Omental fat pad (tissue), 4 donors: ENCODE measurements around the gene SNX18. TPM values are rescaled to one million over a fixed set of nuclear protein-coding genes. Genes with fewer than 3 reads are reported as not detected.
"Not testable (repeated sequence)": the region's sequence is repeated elsewhere in the genome, so short reads cannot be mapped to it uniquely, and the experiment has no call there.

Source experiments
- ATAC-seq: fragments of 150-250 bp; one replicate; pipeline ENCODE4 v1.9.1; 2016; ENCODE audit warnings: mild to moderate bottlenecking, moderate library complexity; ENCODE audit not compliant: low FRiP score
- DNase-seq: peaks from one replicate; pipeline ENCODE4 v3.0.0-alpha.2; 2019; ENCODE audit warnings: low spot score
- total RNA-seq, 4 donors: library from RNA; depleted of rRNA; stranded (reverse); fragments of >200 nt; gene quantifications; one replicate each; pipeline ENCODE4 v1.1.0, GENCODE V29; 2016
- TF ChIP-seq, protein P1 (sequence below), 3 donors: fragments of 450-650 bp; IDR thresholded peaks; one replicate each; pipeline ENCODE4 v1.5.1; 2016 to 2017; ENCODE audit warnings: antibody characterized with exemption in 3 of 3, mild to moderate bottlenecking in 3 of 3, moderate library complexity in 2 of 3

The SNX18 gene
- total RNA-seq, 4 donors from 2014 or later, result 21.9 to 53.9 (median 31.1) TPM

DNA sequence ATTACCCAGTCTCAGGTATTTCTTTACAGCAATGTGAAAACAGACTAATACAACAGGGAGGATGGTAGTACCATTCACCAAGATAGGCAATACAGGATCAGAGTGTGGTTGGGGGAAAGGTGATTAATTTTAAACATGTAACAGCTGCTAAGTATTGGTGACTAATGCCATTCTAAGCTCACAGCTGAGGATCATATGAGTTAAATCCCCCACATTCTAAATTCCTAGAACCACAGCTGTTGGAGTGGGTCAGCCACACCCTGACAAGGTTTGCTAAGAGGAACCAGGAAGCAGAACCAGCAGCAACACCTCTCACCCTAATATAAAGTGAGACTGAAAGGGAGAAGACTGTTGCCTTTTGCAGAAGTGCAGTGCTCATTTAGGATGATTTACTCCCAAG, 37.3 kb upstream of the SNX18 start:
- ATAC-seq (no peak), DNase-seq (no peak)
- TF ChIP-seq, protein P1, sequence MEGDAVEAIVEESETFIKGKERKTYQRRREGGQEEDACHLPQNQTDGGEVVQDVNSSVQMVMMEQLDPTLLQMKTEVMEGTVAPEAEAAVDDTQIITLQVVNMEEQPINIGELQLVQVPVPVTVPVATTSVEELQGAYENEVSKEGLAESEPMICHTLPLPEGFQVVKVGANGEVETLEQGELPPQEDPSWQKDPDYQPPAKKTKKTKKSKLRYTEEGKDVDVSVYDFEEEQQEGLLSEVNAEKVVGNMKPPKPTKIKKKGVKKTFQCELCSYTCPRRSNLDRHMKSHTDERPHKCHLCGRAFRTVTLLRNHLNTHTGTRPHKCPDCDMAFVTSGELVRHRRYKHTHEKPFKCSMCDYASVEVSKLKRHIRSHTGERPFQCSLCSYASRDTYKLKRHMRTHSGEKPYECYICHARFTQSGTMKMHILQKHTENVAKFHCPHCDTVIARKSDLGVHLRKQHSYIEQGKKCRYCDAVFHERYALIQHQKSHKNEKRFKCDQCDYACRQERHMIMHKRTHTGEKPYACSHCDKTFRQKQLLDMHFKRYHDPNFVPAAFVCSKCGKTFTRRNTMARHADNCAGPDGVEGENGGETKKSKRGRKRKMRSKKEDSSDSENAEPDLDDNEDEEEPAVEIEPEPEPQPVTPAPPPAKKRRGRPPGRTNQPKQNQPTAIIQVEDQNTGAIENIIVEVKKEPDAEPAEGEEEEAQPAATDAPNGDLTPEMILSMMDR (IDR thresholded peaks at IDR 0.05), result no peak

DNA sequence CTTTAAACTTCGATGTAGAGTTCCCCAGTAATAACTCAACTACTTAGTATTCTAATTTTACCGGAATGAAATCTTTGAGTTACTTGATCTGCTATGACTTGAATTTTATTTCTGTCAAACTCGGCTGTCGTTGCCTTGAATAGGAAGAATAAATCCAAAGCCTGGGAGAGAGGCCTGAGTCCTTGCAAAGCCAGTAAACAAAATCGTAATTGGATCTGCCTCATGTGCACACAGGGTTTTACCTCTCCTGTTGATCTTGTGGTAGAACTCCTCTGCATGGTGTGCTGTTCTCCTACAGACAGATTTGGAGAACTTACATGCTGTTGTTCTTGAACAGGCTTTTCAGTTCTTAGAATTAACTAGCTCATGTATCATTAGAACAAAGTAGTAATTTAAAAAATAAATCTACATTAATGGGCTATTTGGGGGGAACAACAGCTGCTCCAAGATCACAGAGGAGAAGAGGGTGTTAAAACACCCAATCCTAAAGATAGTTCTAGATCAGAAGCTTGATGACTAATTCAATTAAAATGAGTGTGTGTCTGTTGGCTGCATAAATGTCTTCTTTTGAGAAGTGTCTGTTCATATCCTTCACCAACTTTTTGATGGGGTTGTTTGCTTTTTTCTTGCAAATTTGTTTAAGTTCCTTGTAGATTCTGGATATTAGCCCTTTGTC, 33.2 kb upstream of the SNX18 start:
- DNase-seq (no peak), ATAC-seq (no peak)
- TF ChIP-seq, protein P1 (IDR thresholded peaks at IDR 0.05), result no peak

DNA sequence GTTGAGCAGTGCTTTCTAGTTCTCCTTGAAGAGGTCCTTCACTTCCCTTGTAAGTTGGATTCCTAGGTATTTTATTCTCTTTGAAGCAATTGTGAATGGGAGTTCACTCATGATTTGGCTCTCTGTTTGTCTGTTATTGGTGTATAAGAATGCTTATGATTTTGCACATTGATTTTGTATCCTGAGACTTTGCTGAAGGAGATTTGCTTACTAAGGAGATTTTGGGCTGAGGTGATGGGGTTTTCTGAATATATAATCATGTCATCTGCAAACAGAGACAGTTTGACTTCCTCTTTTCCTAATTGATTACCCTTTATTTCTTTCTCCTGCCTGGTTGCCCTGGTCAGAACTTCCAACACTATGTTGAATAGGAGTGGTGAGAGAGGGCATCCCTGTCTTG, 31.9 kb upstream of the SNX18 start:
- not testable (repeated sequence) for DNase-seq, ATAC-seq

DNA sequence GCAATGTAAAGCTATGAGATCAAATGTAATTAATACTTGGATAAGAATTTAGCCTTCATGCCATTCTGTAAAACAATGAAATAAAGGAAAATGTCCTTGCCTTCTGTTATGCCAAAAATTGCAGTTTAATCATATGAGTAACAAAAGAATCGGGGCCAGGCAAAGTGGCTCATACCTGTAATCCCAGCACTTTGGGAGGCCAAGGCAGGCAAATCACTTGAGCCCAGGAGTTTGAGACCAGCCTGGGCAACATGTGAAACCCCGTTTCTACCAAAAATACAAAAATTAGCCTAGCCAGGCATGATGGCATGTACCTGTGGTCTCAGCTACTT, 27.9 kb upstream of the SNX18 start:
- DNase-seq, ATAC-seq: not testable (repeated sequence)

DNA sequence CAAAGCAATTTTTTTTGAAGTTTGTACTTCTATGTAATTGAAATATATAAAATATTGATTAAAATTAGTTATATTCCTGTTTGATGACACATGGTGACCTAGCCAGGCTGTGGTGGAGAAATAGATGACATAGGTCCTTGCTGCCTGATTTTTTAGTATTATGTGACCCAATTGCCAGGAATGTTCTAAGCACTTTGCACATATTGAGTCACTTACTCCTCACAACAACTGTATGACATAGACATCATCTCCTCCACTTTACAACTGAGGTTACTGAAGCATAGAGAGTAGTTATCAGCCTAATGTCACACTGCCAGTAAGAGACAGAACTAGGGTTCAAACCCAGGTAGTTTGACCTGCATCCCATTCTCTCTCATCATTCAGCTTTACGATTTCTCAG, 26.2 kb upstream of the SNX18 start:
- ATAC-seq, result no peak

DNA sequence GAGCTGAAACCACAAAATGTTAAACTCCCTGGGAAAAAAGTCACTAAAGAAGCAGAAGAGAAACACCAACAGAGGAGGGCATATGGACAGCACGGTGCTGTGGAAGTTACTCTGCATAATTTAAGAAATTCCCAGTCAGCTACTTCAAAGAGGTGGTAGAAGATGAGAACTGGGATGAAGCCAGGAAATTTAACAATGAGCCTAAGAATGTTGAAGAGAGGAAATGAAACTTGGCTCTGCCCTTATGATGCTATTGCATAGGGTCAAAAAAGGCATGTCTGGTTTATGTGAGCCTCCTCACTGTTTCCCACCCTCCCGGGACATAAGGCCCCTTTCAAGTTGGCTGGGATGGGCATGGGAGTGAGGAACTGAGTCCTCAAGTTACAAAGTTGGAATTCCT, 25.4 kb upstream of the SNX18 start:
- TF ChIP-seq, protein P1 (IDR thresholded peaks at IDR 0.05), result no peak
- DNase-seq, result no peak
- no peak for ATAC-seq

More for the DNA sequence above, 26.2 kb upstream of the SNX18 start:
- TF ChIP-seq, protein P1 (IDR thresholded peaks at IDR 0.05), result no peak
- no peak for DNase-seq

DNA sequence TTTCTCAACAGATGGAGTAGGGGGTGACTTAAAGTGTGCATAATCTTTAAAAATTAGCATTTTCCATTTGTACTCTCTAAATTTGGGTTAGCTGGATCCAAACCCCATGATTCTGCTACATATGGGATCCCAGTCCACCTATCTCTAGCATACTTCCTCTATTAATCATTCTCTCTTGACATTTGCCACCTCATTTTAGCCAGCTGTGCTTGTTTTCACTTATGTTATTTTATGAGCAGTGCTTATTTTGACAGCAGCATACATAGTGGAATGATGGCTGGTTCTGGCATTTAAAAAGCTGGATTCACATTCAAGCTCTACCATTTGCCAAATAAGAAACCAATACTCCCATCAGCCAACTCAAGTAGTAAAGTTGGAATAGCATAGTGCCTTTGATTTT, 22.5 kb upstream of the SNX18 start:
- no peak for DNase-seq
- TF ChIP-seq, protein P1 (IDR thresholded peaks at IDR 0.05), result no peak
- no peak for ATAC-seq

DNA sequence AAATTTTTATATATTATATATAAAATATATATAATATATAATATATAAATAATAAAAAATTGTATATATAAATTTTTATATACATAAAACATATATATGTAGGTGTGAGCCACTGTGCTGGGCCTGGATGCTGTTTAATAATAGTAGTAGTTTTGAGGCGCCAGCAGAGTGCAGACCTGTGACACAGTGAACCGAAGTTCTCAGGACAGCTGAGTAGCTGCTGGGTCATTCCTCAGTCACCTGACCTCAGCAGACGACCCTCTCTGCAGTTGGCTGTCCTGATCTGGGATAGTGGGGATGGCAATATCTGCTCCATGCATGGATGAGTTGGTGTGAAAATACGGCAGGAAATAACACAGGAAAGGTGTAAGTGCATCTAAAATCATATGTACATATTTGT, 3.3 kb upstream of the SNX18 start:
- DNase-seq, result no peak
- no peak for ATAC-seq
- TF ChIP-seq, protein P1 (IDR thresholded peaks at IDR 0.05), result no peak
